Activated T-cell treated with anti-CD3 and anti-CD28 coated beads, Interleukin-2, amount 50 U/mL, for 72 hours (primary cell): ENCODE data around the gene ANKRD44. TPM values are rescaled to one million over a fixed set of nuclear protein-coding genes. Genes with fewer than 3 reads are reported as not detected.

Source experiments
- ATAC-seq, 2 donors: fragments of 150-1000 bp; cut with Tn5 transposase; replicated peaks in 1 of 2; 2 replicates each; pipeline ENCODE4 v1.10.0; 2021; ENCODE audit warnings: moderate library complexity in 2 of 2, mild to moderate bottlenecking in 1 of 2
- DNase-seq, 2 donors: peaks; one replicate each; pipeline ENCODE4 v3.0.0; 2021 to 2022; ENCODE audit warnings: mixed read lengths in 1 of 2
- H3K27ac Mint-ChIP-seq: one replicate; pipeline ENCODE4 v1.8.0; 2022; ENCODE audit warnings: mild to moderate bottlenecking, moderate library complexity, mixed read lengths
- H3K27me3 Mint-ChIP-seq: one replicate; pipeline ENCODE4 v1.8.0; 2022; ENCODE audit warnings: low read depth, mixed read lengths
- H3K36me3 Mint-ChIP-seq, 2 donors: one replicate each; pipeline ENCODE4 v1.8.0; 2022; ENCODE audit warnings: mixed read lengths in 2 of 2, mild to moderate bottlenecking in 1 of 2; ENCODE audit not compliant: insufficient read depth in 2 of 2
- H3K4me1 Mint-ChIP-seq: one replicate; pipeline ENCODE4 v1.8.0; 2022; ENCODE audit warnings: low read depth, mixed read lengths
- H3K4me3 Mint-ChIP-seq, 2 donors: one replicate each; pipeline ENCODE4 v1.8.0; 2022; ENCODE audit warnings: mild to moderate bottlenecking in 2 of 2, mixed read lengths in 2 of 2, moderate library complexity in 2 of 2
- H3K9me3 Mint-ChIP-seq, 2 donors: one replicate each; pipeline ENCODE4 v1.8.0; 2022; ENCODE audit warnings: mixed read lengths in 2 of 2
- total RNA-seq, 2 donors: library from RNA; stranded (reverse); gene quantifications; one replicate each; pipeline ENCODE4 v1.2.3, GENCODE V29; 2022

ANKRD44 gene
- total RNA-seq, 2 donors from 2014 or later = 114 to 141 TPM

GRCh38 chr2:196980473-196980872 lies 330.1 kb downstream of the ANKRD44 start:
- DNase-seq (no peak), ATAC-seq (no peak)
- peaks cover 18% of the 10 kb centered on the region for H3K4me1 Mint-ChIP-seq
- H3K27me3 Mint-ChIP-seq = no peaks in the 10 kb centered on the region
- no peak overlapping the region for H3K4me3 Mint-ChIP-seq
- H3K9me3 Mint-ChIP-seq = peaks cover 5 to 9% of the 10 kb centered on the region in 2 donors
- peaks cover 2 to 7% of the 10 kb centered on the region in 2 donors for H3K36me3 Mint-ChIP-seq
- H3K27ac Mint-ChIP-seq = no peak overlapping the region

GRCh38 chr2:196980001-196980400 lies 330.6 kb downstream of the ANKRD44 start:
- no peak for ATAC-seq
- Mint-ChIP-seq H3K4me1 (peaks cover 17% of the 10 kb centered on the region), H3K36me3 (peaks cover 2 to 7% of the 10 kb centered on the region in 2 donors), H3K4me3 (no peak overlapping the region), H3K27ac (no peak overlapping the region), H3K9me3 (peaks cover 5 to 9% of the 10 kb centered on the region in 2 donors), H3K27me3 (no peaks in the 10 kb centered on the region)
- DNase-seq = no peak

- no peak overlapping the region for H3K4me3 Mint-ChIP-seq
- no peaks in the 10 kb centered on the region for H3K27me3 Mint-ChIP-seq
- peaks cover 3 to 5% of the 10 kb centered on the region in 2 donors for H3K9me3 Mint-ChIP-seq
- peaks cover 13% of the 10 kb centered on the region for H3K4me1 Mint-ChIP-seq
- H3K27ac Mint-ChIP-seq = no peak overlapping the region
- no peak for ATAC-seq
- no peak for DNase-seq
- peaks cover 0 to 2% of the 10 kb centered on the region in 2 donors for H3K36me3 Mint-ChIP-seq
These were observed 333.1 kb downstream of the ANKRD44 start for GRCh38 chr2:196977507-196977906.

GRCh38 chr2:196974970-196975369 lies 335.6 kb downstream of the ANKRD44 start:
- ATAC-seq = peak in 1 of 2 donors; percentile 27
- Mint-ChIP-seq H3K36me3 (peaks cover 0 to 2% of the 10 kb centered on the region in 2 donors), H3K27me3 (no peaks in the 10 kb centered on the region), H3K4me1 (peaks cover 20% of the 10 kb centered on the region), H3K4me3 (peak overlapping the region in 1 of 2 donors; percentile 47), H3K27ac (peak overlapping the region; percentile 14), H3K9me3 (peaks cover 3 to 4% of the 10 kb centered on the region in 2 donors)
- no peak for DNase-seq

- H3K27me3 Mint-ChIP-seq = no peaks in the 10 kb centered on the region
- no peak overlapping the region for H3K4me3 Mint-ChIP-seq
- DNase-seq (peak; percentile 32 to 45), ATAC-seq (peak; percentile 91)
- peaks cover 0 to 3% of the 10 kb centered on the region in 2 donors for H3K36me3 Mint-ChIP-seq
- H3K4me1 Mint-ChIP-seq = peaks cover 15% of the 10 kb centered on the region
- no peaks in the 10 kb centered on the region for H3K9me3 Mint-ChIP-seq
- peak overlapping the region; percentile 1 for H3K27ac Mint-ChIP-seq
These were observed 338.9 kb downstream of the ANKRD44 start for GRCh38 chr2:196971574-196972279.

GRCh38 chr2:196970099-196970498 lies 340.5 kb downstream of the ANKRD44 start:
- H3K9me3 Mint-ChIP-seq = no peaks in the 10 kb centered on the region
- H3K4me1 Mint-ChIP-seq = peaks cover 12% of the 10 kb centered on the region
- DNase-seq = no peak
- ATAC-seq = peak; percentile 36 to 71
- peaks cover 0 to 3% of the 10 kb centered on the region in 2 donors for H3K36me3 Mint-ChIP-seq
- no peak overlapping the region for H3K27ac Mint-ChIP-seq
- no peaks in the 10 kb centered on the region for H3K27me3 Mint-ChIP-seq
- H3K4me3 Mint-ChIP-seq = peak overlapping the region in 1 of 2 donors; percentile 43

GRCh38 chr2:196968516-196968915 lies 342.1 kb downstream of the ANKRD44 start:
- Mint-ChIP-seq H3K36me3 (peaks cover 0 to 3% of the 10 kb centered on the region in 2 donors), H3K27me3 (no peaks in the 10 kb centered on the region), H3K4me3 (no peak overlapping the region), H3K27ac (peak overlapping the region; percentile 58), H3K4me1 (peaks cover 13% of the 10 kb centered on the region), H3K9me3 (no peaks in the 10 kb centered on the region)
- no peak for ATAC-seq
- no peak for DNase-seq

- H3K27ac Mint-ChIP-seq = no peak overlapping the region
- DNase-seq (no peak), ATAC-seq (no peak)
- H3K9me3 Mint-ChIP-seq = peaks cover 0 to 3% of the 10 kb centered on the region in 2 donors
- peaks cover 0 to 3% of the 10 kb centered on the region in 2 donors for H3K36me3 Mint-ChIP-seq
- peaks cover 21% of the 10 kb centered on the region for H3K4me1 Mint-ChIP-seq
- H3K4me3 Mint-ChIP-seq = no peak overlapping the region
- H3K27me3 Mint-ChIP-seq = no peaks in the 10 kb centered on the region
These were observed 342.8 kb downstream of the ANKRD44 start for GRCh38 chr2:196967775-196968174.

- Mint-ChIP-seq H3K4me3 (no peak overlapping the region), H3K27me3 (no peaks in the 10 kb centered on the region), H3K27ac (no peak overlapping the region), H3K4me1 (peaks cover 26% of the 10 kb centered on the region), H3K36me3 (peaks cover 0 to 3% of the 10 kb centered on the region in 2 donors), H3K9me3 (peaks cover 0 to 3% of the 10 kb centered on the region in 2 donors)
- DNase-seq (no peak), ATAC-seq (no peak)
These were observed 343.5 kb downstream of the ANKRD44 start for GRCh38 chr2:196967116-196967515.

GRCh38 chr2:196966061-196966460 lies 344.5 kb downstream of the ANKRD44 start:
- H3K4me3 Mint-ChIP-seq = no peak overlapping the region
- ATAC-seq = no peak

GRCh38 chr2:196965651-196966050 lies 344.9 kb downstream of the ANKRD44 start:
- DNase-seq (no peak), ATAC-seq (no peak)
- Mint-ChIP-seq H3K27ac (no peak overlapping the region), H3K9me3 (peaks cover 1 to 3% of the 10 kb centered on the region in 2 donors), H3K36me3 (peaks cover 0 to 3% of the 10 kb centered on the region in 2 donors), H3K27me3 (no peaks in the 10 kb centered on the region), H3K4me1 (peaks cover 32% of the 10 kb centered on the region), H3K4me3 (no peak overlapping the region)

More at GRCh38 chr2:196966061-196966460, 344.5 kb downstream of the ANKRD44 start:
- Mint-ChIP-seq H3K9me3 (peaks cover 0 to 3% of the 10 kb centered on the region in 2 donors), H3K27me3 (no peaks in the 10 kb centered on the region), H3K27ac (no peak overlapping the region), H3K36me3 (peaks cover 0 to 3% of the 10 kb centered on the region in 2 donors), H3K4me1 (peaks cover 31% of the 10 kb centered on the region)
- no peak for DNase-seq

- no peak for DNase-seq
- ATAC-seq = no peak
- peaks cover 32% of the 10 kb centered on the region for H3K4me1 Mint-ChIP-seq
- no peaks in the 10 kb centered on the region for H3K27me3 Mint-ChIP-seq
- H3K4me3 Mint-ChIP-seq = peak overlapping the region in 1 of 2 donors; percentile 1
- H3K9me3 Mint-ChIP-seq = peaks cover 1 to 3% of the 10 kb centered on the region in 2 donors
- no peak overlapping the region for H3K27ac Mint-ChIP-seq
- H3K36me3 Mint-ChIP-seq = peaks cover 2 to 6% of the 10 kb centered on the region in 2 donors
These were observed 346.6 kb downstream of the ANKRD44 start for GRCh38 chr2:196963961-196964360.

- Mint-ChIP-seq H3K9me3 (peaks cover 4 to 6% of the 10 kb centered on the region in 2 donors), H3K4me3 (peak overlapping the region; percentile 42 to 84), H3K36me3 (peaks cover 5 to 7% of the 10 kb centered on the region in 2 donors), H3K27ac (peak overlapping the region; percentile 93), H3K4me1 (peaks cover 38% of the 10 kb centered on the region), H3K27me3 (no peaks in the 10 kb centered on the region)
- DNase-seq = peak; percentile 14 to 27
- peak; percentile 49 to 54 for ATAC-seq
These were observed 347.5 kb downstream of the ANKRD44 start for GRCh38 chr2:196963043-196963442.
